ENCODE data around the gene ZNF76. TPM values are rescaled to one million over a fixed set of nuclear protein-coding genes. Genes with fewer than 3 reads are reported as not detected.

The ZNF76 gene
- total and polyA plus RNA-seq, 12 donors: 17.9 to 67.1 (median 37.8) TPM

- DNase-seq (peak in 1 of 2 donors; percentile 31), ATAC-seq (peak in 6 of 8 donors; percentile 0 to 34 (median 13))
- Histone ChIP-seq H3K36me3 (no peaks in the 10 kb centered on the region), H3K4me1 (peaks cover 0 to 49% (median 30%) of the 10 kb centered on the region in 9 donors), H3K9me3 (no peaks in the 10 kb centered on the region), H3K27ac (peak overlapping the region; percentile 94 to 100 (median 98)), H3K4me3 (peak overlapping the region; percentile 63 to 95 (median 81)), H3K27me3 (no peaks in the 10 kb centered on the region)
- WGBS, 2 donors: 0 to 1% methylated on average over 20 of the region's 20 CpGs
- intact Hi-C loops (cut with DNase I): no loop called here
- peak in 3 of 9 donors; percentile 9 to 14 (median 13) for TF ChIP-seq CTCF (IDR thresholded peaks at IDR 0.05)
These were observed 709 bp upstream of the ZNF76 start for GRCh38 chr6:35258858-35259193.

GRCh38 chr6:35259948-35260590 is 534 bp downstream of the ZNF76 start:
- peak; percentile 78 to 80 for DNase-seq
- no peak for TF ChIP-seq CTCF (IDR thresholded peaks at IDR 0.05)
- Histone ChIP-seq H3K4me1 (peaks cover 7 to 59% (median 37%) of the 10 kb centered on the region in 9 donors), H3K27me3 (no peaks in the 10 kb centered on the region), H3K4me3 (peak overlapping the region; percentile 63 to 95 (median 81)), H3K27ac (peak overlapping the region; percentile 94 to 100 (median 98)), H3K36me3 (no peaks in the 10 kb centered on the region), H3K9me3 (no peaks in the 10 kb centered on the region)
- peak; percentile 58 to 77 (median 66) for ATAC-seq
- intact Hi-C loops (cut with DNase I): no loop called here
- WGBS, 2 donors: 3% methylated on average over 21 to 23 of the region's 23 CpGs

- 78 to 80% methylated on average over 6 of the region's 6 CpGs for WGBS, 2 donors
- ATAC-seq: no peak
These were observed 1.3 kb downstream of the ZNF76 start for GRCh38 chr6:35260591-35261570.

More at GRCh38 chr6:35260591-35261570, 1.3 kb downstream of the ZNF76 start:
- H3K27me3 ChIP-seq: no peaks in the 10 kb centered on the region
- intact Hi-C loops (cut with DNase I): no loop called here
- H3K36me3 ChIP-seq: no peaks in the 10 kb centered on the region
- no peak for TF ChIP-seq CTCF (IDR thresholded peaks at IDR 0.05)
- DNase-seq: no peak
- H3K4me3 ChIP-seq: peak overlapping the region; percentile 63 to 95 (median 81)
- H3K4me1 ChIP-seq: peaks cover 7 to 67% (median 37%) of the 10 kb centered on the region in 9 donors
- peak overlapping the region; percentile 94 to 100 (median 98) for H3K27ac ChIP-seq
- H3K9me3 ChIP-seq: no peaks in the 10 kb centered on the region
